Lower leg skin (tissue), 4 donors: ENCODE results near the gene CREB3. TPM values are rescaled to one million over a fixed set of nuclear protein-coding genes. Genes with fewer than 3 reads are reported as not detected.

Experiments used
- DNase-seq, 2 donors: peaks; one replicate each; pipeline ENCODE4 v3.0.0-alpha.2; 2019; ENCODE audit warnings: low spot score in 2 of 2
- H3K4me3 ChIP-seq: fragments of 200-600 bp; sonication (generic); 2 replicates; pipeline ENCODE4 v1.5.1; 2017; ENCODE audit warnings: mild to moderate bottlenecking, low read depth; ENCODE audit not compliant: poor library complexity, severe bottlenecking
- CTCF ChIP-seq, 3 donors: fragments of 450-650 bp; IDR thresholded peaks; one replicate each; pipeline ENCODE4 v1.5.1; 2016; ENCODE audit warnings: antibody characterized with exemption in 3 of 3, mild to moderate bottlenecking in 3 of 3, moderate library complexity in 2 of 3
- POLR2A ChIP-seq, 2 donors: fragments of 450-650 bp; IDR thresholded peaks; one replicate each; pipeline ENCODE4 v1.6.1; 2016 to 2017; ENCODE audit warnings: antibody characterized with exemption in 2 of 2, mild to moderate bottlenecking in 1 of 2, moderate library complexity in 1 of 2
- WGBS, 2 donors: methylation state at CpG; one replicate each; pipeline ENCODE4 v1.1.5; 2018; 5-methylcytosine and 5-hydroxymethylcytosine counted together
- intact Hi-C: fragments of 100-400 bp; cut with DNase I; formaldehyde crosslinking; loops from one replicate; pipeline ENCODE4 v1.15.0; 2023; ENCODE audit warnings: low total_unique reads
- total RNA-seq, 4 donors: library from RNA; depleted of rRNA; stranded (reverse); fragments of >200 nt; gene quantifications; one replicate each; pipeline ENCODE4 v1.1.0, GENCODE V29; 2016

Gene CREB3
- total RNA-seq, 4 donors from 2014 or later, result 18.2 to 26.6 (median 20.5) TPM

DNA sequence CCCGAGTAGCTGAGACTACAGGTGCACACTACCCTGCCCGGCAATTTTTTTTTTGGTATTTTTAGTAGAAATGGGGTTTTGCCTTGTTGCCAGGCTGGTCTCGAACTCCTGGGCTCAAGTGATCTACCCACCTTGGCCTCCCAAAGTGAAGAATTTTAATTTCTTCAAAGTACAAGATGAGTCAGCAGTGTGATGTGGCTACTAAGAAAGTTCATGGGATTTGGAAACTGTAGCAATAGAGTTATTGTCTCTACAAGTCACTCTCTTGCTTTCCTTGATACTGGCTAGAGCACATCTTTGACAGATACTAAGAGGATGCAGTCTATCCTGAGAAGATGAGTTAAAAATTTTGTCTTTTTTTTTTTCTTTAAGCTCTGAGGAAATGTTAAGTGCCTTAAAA, 1.6 kb downstream of the CREB3 start:
- no peak for DNase-seq
- intact Hi-C loops, result no loop called here
- TF ChIP-seq CTCF (IDR thresholded peaks at IDR 0.05) (no peak), POLR2A (IDR thresholded peaks at IDR 0.05) (no peak)
- H3K4me3 ChIP-seq, result no peak overlapping the region
- 88 to 95% methylated on average over 3 of the region's 3 CpGs for WGBS, 2 donors

GRCh38 chr9:35736201-35736633, 3.8 kb downstream of the CREB3 start:
- intact Hi-C loops, result no loop called here
- TF ChIP-seq POLR2A (IDR thresholded peaks at IDR 0.05) (no peak), CTCF (IDR thresholded peaks at IDR 0.05) (peak in 1 of 3 donors; percentile 35)
- peak in 1 of 2 donors; percentile 90 for DNase-seq
- 50 to 51% methylated on average over 5 of the region's 5 CpGs for WGBS, 2 donors
- no peak overlapping the region for H3K4me3 ChIP-seq

GRCh38 chr9:35737143-35737542, 4.7 kb downstream of the CREB3 start:
- no peak overlapping the region for H3K4me3 ChIP-seq
- TF ChIP-seq POLR2A (IDR thresholded peaks at IDR 0.05) (no peak), CTCF (IDR thresholded peaks at IDR 0.05) (no peak)
- intact Hi-C loops, result no loop called here
- WGBS, 2 donors, result 71 to 85% methylated on average over 7 of the region's 7 CpGs
- no peak for DNase-seq

GRCh38 chr9:35738186-35738585, 5.7 kb downstream of the CREB3 start:
- TF ChIP-seq CTCF (IDR thresholded peaks at IDR 0.05) (no peak), POLR2A (IDR thresholded peaks at IDR 0.05) (no peak)
- no peak overlapping the region for H3K4me3 ChIP-seq
- DNase-seq, result no peak
- WGBS, 2 donors, result 79 to 83% methylated on average over 4 of the region's 4 CpGs
- intact Hi-C loops, result no loop called here

DNA sequence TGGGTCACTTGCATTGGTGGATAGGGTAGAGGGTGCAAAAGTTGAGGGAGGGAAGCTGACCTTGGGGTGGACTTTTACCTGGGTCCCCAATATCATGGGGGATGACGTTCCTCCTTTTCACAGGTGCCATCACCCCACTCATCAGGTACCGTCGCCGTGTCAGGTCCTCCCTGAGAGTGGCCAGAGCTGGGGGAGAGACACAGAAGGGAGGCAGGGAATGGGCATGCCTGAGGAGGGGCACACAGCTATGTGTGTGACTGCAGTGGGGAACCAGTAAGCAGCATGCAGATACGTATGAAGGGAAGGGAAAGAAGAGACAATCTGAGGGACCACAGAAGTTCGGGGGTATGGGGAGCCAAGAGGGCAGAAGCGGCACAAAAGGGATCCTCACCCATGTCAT, 6.5 kb downstream of the CREB3 start:
- no peak for DNase-seq

More for the DNA sequence above, 6.5 kb downstream of the CREB3 start:
- no peak for TF ChIP-seq POLR2A (IDR thresholded peaks at IDR 0.05)
- TF ChIP-seq CTCF (IDR thresholded peaks at IDR 0.05), result no peak
- intact Hi-C loops, result no loop called here
- WGBS, 2 donors, result 86 to 90% methylated on average over 7 of the region's 7 CpGs
- no peak overlapping the region for H3K4me3 ChIP-seq
